ENCODE results near the gene CD79B. TPM values are rescaled to one million over a fixed set of nuclear protein-coding genes. Genes with fewer than 3 reads are reported as not detected.

CD79B gene
- polyA plus RNA-seq, 1 donor from 2014 or later, result not detected

DNA sequence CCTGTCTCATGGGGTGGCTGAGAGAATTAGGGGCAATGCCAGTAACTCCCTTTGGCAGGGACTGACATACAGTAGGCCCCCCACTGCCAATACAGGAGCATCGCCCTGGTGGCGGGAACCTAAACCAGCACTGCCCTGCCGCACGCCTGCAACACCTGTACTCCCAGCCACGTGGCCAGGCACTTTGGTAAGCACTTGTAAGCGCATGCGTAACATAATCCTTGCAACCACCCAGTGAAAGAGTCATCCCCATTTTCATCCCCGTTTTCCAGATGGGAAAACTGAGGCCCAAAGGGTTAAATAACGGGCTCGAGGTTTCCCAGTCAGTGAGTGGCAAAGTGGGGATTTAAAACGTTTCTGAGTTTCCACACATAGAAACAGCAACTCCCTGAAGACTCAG, 23.1 kb upstream of the CD79B start:
- Histone ChIP-seq H3K9ac (ENCODE audit: low read length) (no peak overlapping the region), H3K27me3 (ENCODE audit: insufficient read depth, low read depth, low read length) (no peaks in the 10 kb centered on the region), H3K36me3 (ENCODE audit: insufficient read depth, low read length) (no peaks in the 10 kb centered on the region), H3K9me3 (ENCODE audit: low read length) (no peaks in the 10 kb centered on the region), H3K9me2 (ENCODE audit: insufficient read depth, low read length) (no peaks in the 10 kb centered on the region), H3K4me3 (ENCODE audit: low read length) (no peak overlapping the region), H3K27ac (ENCODE audit: low read length) (no peak overlapping the region), H3K79me2 (replicated peaks; ENCODE audit: insufficient read depth, low read length) (no peaks in the 10 kb centered on the region), H2AFZ (ENCODE audit: low read depth, low read length) (no peak overlapping the region), H3K4me2 (ENCODE audit: low read length) (no peak overlapping the region), H4K20me1 (ENCODE audit: insufficient read depth) (no peaks in the 10 kb centered on the region), H3F3A (ENCODE audit: insufficient read depth, low read length, poor library complexity, severe bottlenecking) (no peaks in the 10 kb centered on the region)
- no peak for TF ChIP-seq SMC3 (conservative IDR thresholded peaks at IDR 0.05; ENCODE audit: poor library complexity)
- TF ChIP-seq POLR2AphosphoS5 (IDR thresholded peaks at IDR 0.05), result no peak
- TF ChIP-seq, protein P1, sequence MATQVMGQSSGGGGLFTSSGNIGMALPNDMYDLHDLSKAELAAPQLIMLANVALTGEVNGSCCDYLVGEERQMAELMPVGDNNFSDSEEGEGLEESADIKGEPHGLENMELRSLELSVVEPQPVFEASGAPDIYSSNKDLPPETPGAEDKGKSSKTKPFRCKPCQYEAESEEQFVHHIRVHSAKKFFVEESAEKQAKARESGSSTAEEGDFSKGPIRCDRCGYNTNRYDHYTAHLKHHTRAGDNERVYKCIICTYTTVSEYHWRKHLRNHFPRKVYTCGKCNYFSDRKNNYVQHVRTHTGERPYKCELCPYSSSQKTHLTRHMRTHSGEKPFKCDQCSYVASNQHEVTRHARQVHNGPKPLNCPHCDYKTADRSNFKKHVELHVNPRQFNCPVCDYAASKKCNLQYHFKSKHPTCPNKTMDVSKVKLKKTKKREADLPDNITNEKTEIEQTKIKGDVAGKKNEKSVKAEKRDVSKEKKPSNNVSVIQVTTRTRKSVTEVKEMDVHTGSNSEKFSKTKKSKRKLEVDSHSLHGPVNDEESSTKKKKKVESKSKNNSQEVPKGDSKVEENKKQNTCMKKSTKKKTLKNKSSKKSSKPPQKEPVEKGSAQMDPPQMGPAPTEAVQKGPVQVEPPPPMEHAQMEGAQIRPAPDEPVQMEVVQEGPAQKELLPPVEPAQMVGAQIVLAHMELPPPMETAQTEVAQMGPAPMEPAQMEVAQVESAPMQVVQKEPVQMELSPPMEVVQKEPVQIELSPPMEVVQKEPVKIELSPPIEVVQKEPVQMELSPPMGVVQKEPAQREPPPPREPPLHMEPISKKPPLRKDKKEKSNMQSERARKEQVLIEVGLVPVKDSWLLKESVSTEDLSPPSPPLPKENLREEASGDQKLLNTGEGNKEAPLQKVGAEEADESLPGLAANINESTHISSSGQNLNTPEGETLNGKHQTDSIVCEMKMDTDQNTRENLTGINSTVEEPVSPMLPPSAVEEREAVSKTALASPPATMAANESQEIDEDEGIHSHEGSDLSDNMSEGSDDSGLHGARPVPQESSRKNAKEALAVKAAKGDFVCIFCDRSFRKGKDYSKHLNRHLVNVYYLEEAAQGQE (IDR thresholded peaks at IDR 0.05; ENCODE audit: borderline replicate concordance), result no peak
- TF ChIP-seq MXI1 (conservative IDR thresholded peaks at IDR 0.05; ENCODE audit: poor library complexity, severe bottlenecking), result no peak
- TF ChIP-seq EP300 (conservative IDR thresholded peaks at IDR 0.05; ENCODE audit: poor library complexity, severe bottlenecking), result no peak

DNA sequence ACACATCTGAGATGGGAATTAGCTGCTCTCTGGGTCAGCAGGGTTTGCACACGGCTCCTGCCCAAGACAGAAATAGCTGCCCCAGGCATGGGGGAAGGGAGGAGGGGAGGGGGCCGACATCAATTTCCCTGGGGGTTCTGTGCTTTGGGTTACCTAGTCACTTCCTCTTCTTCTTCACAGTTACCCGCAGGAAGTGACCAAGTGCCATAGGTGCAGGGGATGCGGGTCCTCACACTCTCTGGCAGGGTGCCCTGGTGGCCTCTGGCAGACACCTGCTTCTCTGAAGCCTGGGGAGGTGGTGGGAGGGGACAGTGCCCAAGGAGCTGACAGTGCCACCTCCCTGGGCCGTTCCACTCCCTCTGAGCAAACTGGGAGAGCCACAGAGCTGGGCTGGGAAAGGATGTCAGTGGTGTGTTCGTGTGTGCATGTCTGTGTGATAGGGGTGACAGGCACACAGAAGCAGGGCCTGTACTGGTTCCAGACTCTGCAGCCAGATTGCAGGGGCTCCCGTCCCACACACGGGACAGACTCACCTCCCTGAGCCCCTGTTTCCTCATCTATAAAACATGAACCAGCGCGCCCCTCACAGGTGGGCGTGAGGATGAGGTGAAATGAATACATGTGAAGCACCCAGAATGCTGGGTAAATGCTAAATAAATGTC, 22.4 kb upstream of the CD79B start:
- Histone ChIP-seq H3K9me2 (ENCODE audit: insufficient read depth, low read length) (no peaks in the 10 kb centered on the region), H2AFZ (ENCODE audit: low read depth, low read length) (no peak overlapping the region), H3K27ac (ENCODE audit: low read length) (no peak overlapping the region), H4K20me1 (ENCODE audit: insufficient read depth) (no peaks in the 10 kb centered on the region), H3K9me3 (ENCODE audit: low read length) (no peaks in the 10 kb centered on the region), H3F3A (ENCODE audit: insufficient read depth, low read length, poor library complexity, severe bottlenecking) (no peaks in the 10 kb centered on the region), H3K9ac (ENCODE audit: low read length) (peak overlapping the region; percentile 12), H3K79me2 (replicated peaks; ENCODE audit: insufficient read depth, low read length) (no peaks in the 10 kb centered on the region), H3K36me3 (ENCODE audit: insufficient read depth, low read length) (no peaks in the 10 kb centered on the region), H3K4me2 (ENCODE audit: low read length) (no peak overlapping the region), H3K27me3 (ENCODE audit: insufficient read depth, low read depth, low read length) (no peaks in the 10 kb centered on the region), H3K4me3 (ENCODE audit: low read length) (no peak overlapping the region)
- TF ChIP-seq RAD21 (conservative IDR thresholded peaks at IDR 0.05) (no peak), MXI1 (conservative IDR thresholded peaks at IDR 0.05; ENCODE audit: poor library complexity, severe bottlenecking) (no peak), POLR2AphosphoS5 (IDR thresholded peaks at IDR 0.05) (no peak), EZH2 (IDR thresholded peaks at IDR 0.05; ENCODE audit: borderline replicate concordance, insufficient read depth, low read length, poor library complexity, severe bottlenecking) (no peak)

DNA sequence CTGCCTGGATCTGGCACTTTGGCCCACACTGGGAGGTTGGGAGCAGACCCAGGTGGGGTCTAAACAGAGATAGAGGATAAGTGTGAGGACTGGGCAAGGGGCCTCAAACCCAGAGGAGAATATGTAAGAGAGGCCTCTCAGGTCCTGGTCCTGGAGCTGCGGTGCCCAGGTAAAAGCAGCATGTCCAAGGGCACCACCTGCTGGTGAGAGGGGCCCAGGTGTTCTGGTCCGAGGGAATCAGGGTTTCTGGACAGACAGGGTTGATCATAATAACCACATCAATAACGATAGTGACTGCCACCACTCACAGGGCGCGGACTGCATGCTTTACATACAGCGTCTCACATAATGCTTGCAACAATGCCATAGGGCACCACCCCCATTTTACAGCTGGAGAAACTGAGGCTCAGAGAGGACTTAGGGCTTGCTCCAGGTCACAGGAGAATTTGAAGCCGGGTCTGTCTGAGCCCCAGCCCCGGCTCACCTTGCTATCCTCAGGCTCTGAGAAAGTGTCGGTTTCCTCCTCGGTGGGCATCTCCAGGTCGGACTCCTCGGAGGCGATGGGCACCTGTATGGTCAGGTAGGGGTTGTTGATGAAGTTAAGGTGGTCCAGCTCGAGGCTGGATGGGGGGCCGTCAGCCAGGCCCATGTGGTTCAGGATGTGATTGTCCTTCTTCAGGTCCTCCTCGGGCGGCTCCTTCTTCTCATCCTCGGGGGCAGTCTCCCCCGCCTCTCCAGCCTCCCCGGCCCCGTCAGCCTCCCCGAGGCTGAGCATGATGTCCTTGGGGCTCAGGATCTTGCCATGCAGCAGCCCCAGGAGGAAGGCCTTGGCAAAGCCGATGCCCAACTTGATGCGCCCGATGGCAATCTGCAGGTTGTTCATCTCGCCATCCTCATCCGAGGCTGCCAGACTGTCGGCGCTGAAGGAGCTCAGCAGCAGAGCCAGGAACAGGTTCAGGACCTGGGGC, 19.1 kb upstream of the CD79B start:
- TF ChIP-seq, protein P1 (IDR thresholded peaks at IDR 0.05; ENCODE audit: borderline replicate concordance), result no peak
- TF ChIP-seq, protein P2, sequence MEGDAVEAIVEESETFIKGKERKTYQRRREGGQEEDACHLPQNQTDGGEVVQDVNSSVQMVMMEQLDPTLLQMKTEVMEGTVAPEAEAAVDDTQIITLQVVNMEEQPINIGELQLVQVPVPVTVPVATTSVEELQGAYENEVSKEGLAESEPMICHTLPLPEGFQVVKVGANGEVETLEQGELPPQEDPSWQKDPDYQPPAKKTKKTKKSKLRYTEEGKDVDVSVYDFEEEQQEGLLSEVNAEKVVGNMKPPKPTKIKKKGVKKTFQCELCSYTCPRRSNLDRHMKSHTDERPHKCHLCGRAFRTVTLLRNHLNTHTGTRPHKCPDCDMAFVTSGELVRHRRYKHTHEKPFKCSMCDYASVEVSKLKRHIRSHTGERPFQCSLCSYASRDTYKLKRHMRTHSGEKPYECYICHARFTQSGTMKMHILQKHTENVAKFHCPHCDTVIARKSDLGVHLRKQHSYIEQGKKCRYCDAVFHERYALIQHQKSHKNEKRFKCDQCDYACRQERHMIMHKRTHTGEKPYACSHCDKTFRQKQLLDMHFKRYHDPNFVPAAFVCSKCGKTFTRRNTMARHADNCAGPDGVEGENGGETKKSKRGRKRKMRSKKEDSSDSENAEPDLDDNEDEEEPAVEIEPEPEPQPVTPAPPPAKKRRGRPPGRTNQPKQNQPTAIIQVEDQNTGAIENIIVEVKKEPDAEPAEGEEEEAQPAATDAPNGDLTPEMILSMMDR (IDR thresholded peaks at IDR 0.05; ENCODE audit: poor library complexity, severe bottlenecking), result no peak
- TF ChIP-seq MXI1 (conservative IDR thresholded peaks at IDR 0.05; ENCODE audit: poor library complexity, severe bottlenecking) (no peak), POLR2AphosphoS5 (IDR thresholded peaks at IDR 0.05) (no peak), RAD21 (conservative IDR thresholded peaks at IDR 0.05) (no peak), EZH2 (IDR thresholded peaks at IDR 0.05; ENCODE audit: borderline replicate concordance, insufficient read depth, low read length, poor library complexity, severe bottlenecking) (no peak), TAF1 (IDR thresholded peaks at IDR 0.05; ENCODE audit: low read depth) (no peak), SMC3 (conservative IDR thresholded peaks at IDR 0.05; ENCODE audit: poor library complexity) (no peak), EP300 (conservative IDR thresholded peaks at IDR 0.05; ENCODE audit: poor library complexity, severe bottlenecking) (no peak)
- H3K4me2 ChIP-seq (ENCODE audit: low read length), result no peak overlapping the region
- no peaks in the 10 kb centered on the region for H3K9me3 ChIP-seq (ENCODE audit: low read length)
- no peaks in the 10 kb centered on the region for H3K9me2 ChIP-seq (ENCODE audit: insufficient read depth, low read length)
- no peaks in the 10 kb centered on the region for H3F3A ChIP-seq (ENCODE audit: insufficient read depth, low read length, poor library complexity, severe bottlenecking)
- H3K4me3 ChIP-seq (ENCODE audit: low read length), result no peak overlapping the region
- no peaks in the 10 kb centered on the region for H3K27me3 ChIP-seq (ENCODE audit: insufficient read depth, low read depth, low read length)
- H3K9ac ChIP-seq (ENCODE audit: low read length), result no peak overlapping the region
- H3K27ac ChIP-seq (ENCODE audit: low read length), result no peak overlapping the region
- H3K36me3 ChIP-seq (ENCODE audit: insufficient read depth, low read length), result no peaks in the 10 kb centered on the region
- H3K79me2 ChIP-seq (replicated peaks; ENCODE audit: insufficient read depth, low read length), result no peaks in the 10 kb centered on the region
- no peak overlapping the region for H2AFZ ChIP-seq (ENCODE audit: low read depth, low read length)
- H4K20me1 ChIP-seq (ENCODE audit: insufficient read depth), result no peaks in the 10 kb centered on the region

Data from neural cell (in vitro differentiated cells).